ENCODE measurements around the gene PLD1.
"Not testable (repeated sequence)": the region's sequence is repeated elsewhere in the genome, so short reads cannot be mapped to it uniquely, and the experiment has no call there.

Gene PLD1

GRCh38 chr3:171770689-171771620, 39.3 kb downstream of the PLD1 start:
- DNase-seq (ENCODE audit: low spot score) = no peak

GRCh38 chr3:171769461-171769860, 40.8 kb downstream of the PLD1 start:
- no peak for DNase-seq (ENCODE audit: low spot score)

GRCh38 chr3:171768986-171769385, 41.3 kb downstream of the PLD1 start:
- no peak for DNase-seq (ENCODE audit: low spot score)

- no peak for DNase-seq (ENCODE audit: low spot score)
Observed at GRCh38 chr3:171768281-171768900, 41.9 kb downstream of the PLD1 start.

GRCh38 chr3:171765511-171765887, 44.8 kb downstream of the PLD1 start:
- DNase-seq (ENCODE audit: low spot score) = no peak

- DNase-seq (ENCODE audit: low spot score) = no peak
Observed at GRCh38 chr3:171763392-171763791, 46.9 kb downstream of the PLD1 start.

- DNase-seq (ENCODE audit: low spot score) = no peak
Observed at GRCh38 chr3:171760477-171760876, 49.8 kb downstream of the PLD1 start.

GRCh38 chr3:171758109-171758508, 52.2 kb downstream of the PLD1 start:
- DNase-seq (ENCODE audit: low spot score) = no peak

GRCh38 chr3:171757361-171758034, 52.8 kb downstream of the PLD1 start:
- DNase-seq (ENCODE audit: low spot score) = no peak

- no peak for DNase-seq (ENCODE audit: low spot score)
Observed at GRCh38 chr3:171755656-171756055, 54.6 kb downstream of the PLD1 start.

GRCh38 chr3:171755015-171755589, 55.2 kb downstream of the PLD1 start:
- DNase-seq (ENCODE audit: low spot score) = no peak

GRCh38 chr3:171753665-171754408, 56.4 kb downstream of the PLD1 start:
- DNase-seq (ENCODE audit: low spot score) = no peak

- no peak for DNase-seq (ENCODE audit: low spot score)
Observed at GRCh38 chr3:171753025-171753472, 57.2 kb downstream of the PLD1 start.

- DNase-seq (ENCODE audit: low spot score) = no peak
Observed at GRCh38 chr3:171752329-171752728, 58.0 kb downstream of the PLD1 start.

GRCh38 chr3:171749124-171749523, 61.2 kb downstream of the PLD1 start:
- DNase-seq (ENCODE audit: low spot score) = no peak

- no peak for DNase-seq (ENCODE audit: low spot score)
Observed at GRCh38 chr3:171748064-171748924, 62.0 kb downstream of the PLD1 start.

- no peak for DNase-seq (ENCODE audit: low spot score)
Observed at GRCh38 chr3:171747223-171747920, 62.9 kb downstream of the PLD1 start.

- not testable (repeated sequence) for DNase-seq (ENCODE audit: low spot score)
Observed at GRCh38 chr3:171746320-171747222, 63.7 kb downstream of the PLD1 start.
